Fibroblast of mammary gland (primary cell): Measurements from ENCODE around the gene ATP6AP1.
A peak's percentile ranks its signal among the peaks of the same experiment; 100 is the strongest.
"Not testable (repeated sequence)": the region's sequence is repeated elsewhere in the genome, so short reads cannot be mapped to it uniquely, and the experiment has no call there.

Experiments used
- DNase-seq: peaks from one replicate; pipeline ENCODE4 v3.0.0-alpha.2; 2010; ENCODE audit warnings: low read depth
- H3K4me3 ChIP-seq: 2 replicates; pipeline ENCODE4 v1.5.1; 2011; ENCODE audit warnings: low read depth, mild to moderate bottlenecking, low read length, moderate library complexity; ENCODE audit not compliant: control insufficient read depth
- CTCF ChIP-seq: conservative IDR thresholded peaks from 2 replicates; pipeline ENCODE4 v1.5.1; 2011; ENCODE audit warnings: low read depth, low read length, inconsistent platforms; ENCODE audit not compliant: control insufficient read depth, insufficient read depth

The ATP6AP1 gene

GRCh38 chrX:154382483-154383069 lies 45.9 kb upstream of the ATP6AP1 start:
- no peak for DNase-seq
- H3K4me3 ChIP-seq: no peak overlapping the region
- no peak for TF ChIP-seq CTCF

GRCh38 chrX:154383359-154384283 lies 44.9 kb upstream of the ATP6AP1 start:
- TF ChIP-seq CTCF: no peak
- no peak overlapping the region for H3K4me3 ChIP-seq

DNA sequence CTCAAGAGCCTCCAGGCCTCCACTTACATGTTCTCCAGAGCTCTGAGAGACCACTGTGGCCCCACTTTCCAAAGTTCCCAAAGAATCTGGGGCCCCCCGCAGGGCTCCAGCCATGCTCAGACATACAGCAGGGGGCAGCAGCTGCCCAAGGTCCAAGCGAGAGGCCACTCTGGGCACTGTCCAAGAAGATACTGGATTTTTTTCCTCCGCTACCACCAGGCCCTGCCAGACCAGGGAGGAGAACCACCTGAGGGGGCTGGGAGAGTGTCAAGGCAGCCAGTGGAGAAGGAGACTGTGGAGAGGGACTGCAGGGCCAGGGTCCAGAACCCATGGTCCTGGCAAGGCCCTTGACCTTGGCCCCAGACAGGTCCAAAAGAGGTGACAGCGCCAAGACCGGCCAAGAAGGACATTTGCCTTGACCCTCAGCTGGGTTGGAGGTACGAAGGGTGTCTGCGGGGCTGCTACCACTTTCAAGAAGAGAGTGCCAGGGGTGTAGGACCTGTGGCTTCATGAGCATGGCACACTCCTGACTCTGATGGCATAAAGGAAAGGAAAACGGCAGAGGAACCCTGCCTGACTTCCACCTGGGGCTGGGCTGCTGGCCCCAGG lies 44.1 kb upstream of the ATP6AP1 start:
- no peak overlapping the region for H3K4me3 ChIP-seq
- peak; percentile 33 for DNase-seq
- peak; percentile 34 for TF ChIP-seq CTCF

More at GRCh38 chrX:154383359-154384283, 44.9 kb upstream of the ATP6AP1 start:
- DNase-seq: peak; percentile 38

DNA sequence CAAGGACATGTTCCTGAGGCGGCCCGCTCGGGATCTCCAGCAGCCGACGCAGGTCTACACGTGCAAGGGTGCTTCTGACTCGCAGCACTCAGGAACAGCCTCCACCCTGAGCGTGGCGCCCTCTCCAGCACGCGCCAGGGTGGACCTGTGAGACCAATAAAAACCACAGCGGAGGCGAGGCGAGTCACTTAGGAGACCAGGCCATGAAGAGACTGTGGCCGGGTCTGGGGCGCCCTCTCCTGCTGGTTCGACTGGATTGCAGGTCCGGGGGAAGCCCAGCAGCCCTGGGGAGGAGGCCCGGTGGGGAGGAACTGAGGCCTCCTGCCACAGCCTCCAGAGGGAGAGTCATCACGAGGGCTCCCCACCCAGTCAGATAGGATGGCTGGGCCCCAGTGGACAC lies 40.4 kb upstream of the ATP6AP1 start:
- H3K4me3 ChIP-seq, DNase-seq: not testable (repeated sequence)

DNA sequence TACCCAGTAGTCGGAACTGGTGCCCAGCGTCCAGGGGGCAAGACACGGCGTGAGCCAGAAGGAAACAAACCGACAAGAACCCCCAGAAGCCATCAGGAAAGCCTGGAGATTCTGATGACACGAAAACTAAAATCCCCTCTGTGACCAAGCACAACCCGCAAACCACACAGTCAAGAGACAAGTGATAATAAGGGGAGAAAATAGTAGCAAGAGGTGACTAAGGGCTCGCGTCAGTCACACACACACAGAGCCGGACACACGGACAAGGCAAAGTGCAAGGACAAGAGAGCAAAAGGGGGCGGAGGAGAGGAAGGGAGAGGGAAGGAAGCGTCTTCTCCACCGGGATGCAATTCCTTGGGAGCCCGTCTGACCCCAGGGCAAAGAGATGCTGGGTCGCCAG lies 39.8 kb upstream of the ATP6AP1 start:
- H3K4me3 ChIP-seq, DNase-seq: not testable (repeated sequence)

GRCh38 chrX:154389812-154390747 lies 38.4 kb upstream of the ATP6AP1 start:
- DNase-seq, H3K4me3 ChIP-seq: not testable (repeated sequence)

- not testable (repeated sequence) for DNase-seq, H3K4me3 ChIP-seq
Observed at GRCh38 chrX:154396363-154396762, 32.1 kb upstream of the ATP6AP1 start.

DNA sequence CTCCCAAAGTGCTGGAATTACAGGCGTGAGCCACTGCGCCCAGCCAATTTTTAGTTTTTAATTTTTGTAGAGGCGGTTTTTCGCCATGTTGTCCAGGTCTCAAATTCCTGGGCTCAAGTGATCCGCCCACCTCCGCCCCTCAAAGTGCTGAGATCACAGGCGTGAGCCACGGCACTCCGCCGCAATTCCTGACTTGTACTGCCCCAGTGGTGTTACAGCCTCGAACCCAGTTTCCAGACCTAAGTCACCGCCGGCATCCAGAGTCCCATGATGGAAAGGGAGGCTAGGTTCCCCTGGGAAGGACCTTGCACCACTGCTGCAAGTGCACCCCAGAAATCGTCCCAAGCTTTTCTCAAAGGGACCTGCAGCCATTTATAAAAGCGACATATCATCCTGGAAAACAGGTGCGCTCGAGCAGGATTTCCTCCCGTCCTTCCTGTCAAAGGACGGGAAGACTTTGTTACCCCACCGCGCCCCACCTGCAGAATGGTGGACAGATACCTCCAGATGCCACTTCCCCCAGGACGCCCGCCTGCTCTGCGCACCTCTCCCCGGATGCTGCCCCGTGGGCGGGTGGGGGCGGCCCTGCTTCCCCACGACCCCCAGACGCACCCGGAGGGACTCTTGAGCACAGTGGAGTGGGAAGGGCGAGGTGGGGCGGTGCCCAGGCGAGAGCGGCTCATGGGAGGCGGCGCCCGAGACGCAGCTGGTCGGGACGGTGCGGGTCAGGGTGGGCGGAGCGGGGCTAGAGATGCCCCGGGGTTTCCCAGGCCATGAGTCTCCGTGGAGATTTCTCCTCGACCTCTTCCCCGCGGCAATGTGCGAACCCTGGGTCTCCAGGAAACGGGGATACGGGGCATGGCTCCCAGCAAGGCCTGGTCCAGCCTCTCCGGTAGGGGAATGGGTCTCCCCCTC lies 31.2 kb upstream of the ATP6AP1 start:
- H3K4me3 ChIP-seq: peak overlapping the region; percentile 56
- TF ChIP-seq CTCF: no peak
- peak; percentile 64 for DNase-seq
